ENCODE measurements around the gene LRRC4C.

LRRC4C gene

DNA sequence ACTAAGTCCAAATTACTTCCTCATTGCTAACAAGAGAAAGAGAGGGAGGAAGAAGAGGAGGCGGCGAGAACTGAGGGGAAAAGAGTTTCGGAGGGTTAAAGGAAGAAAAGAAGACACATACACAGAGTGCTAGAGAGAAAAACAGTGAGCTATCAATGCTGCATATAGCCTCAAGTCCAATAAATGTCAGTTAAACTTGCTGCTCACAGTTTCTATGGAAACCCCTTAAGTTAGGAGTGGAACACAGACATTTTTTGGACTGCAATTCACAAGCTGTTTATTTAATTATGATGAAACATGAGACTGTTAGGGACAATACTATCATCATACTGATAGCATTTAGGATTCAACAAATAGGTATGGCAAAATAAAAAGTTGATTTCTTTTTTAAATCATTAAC lies 1320.4 kb downstream of the LRRC4C start:
- no peak for DNase-seq

DNA sequence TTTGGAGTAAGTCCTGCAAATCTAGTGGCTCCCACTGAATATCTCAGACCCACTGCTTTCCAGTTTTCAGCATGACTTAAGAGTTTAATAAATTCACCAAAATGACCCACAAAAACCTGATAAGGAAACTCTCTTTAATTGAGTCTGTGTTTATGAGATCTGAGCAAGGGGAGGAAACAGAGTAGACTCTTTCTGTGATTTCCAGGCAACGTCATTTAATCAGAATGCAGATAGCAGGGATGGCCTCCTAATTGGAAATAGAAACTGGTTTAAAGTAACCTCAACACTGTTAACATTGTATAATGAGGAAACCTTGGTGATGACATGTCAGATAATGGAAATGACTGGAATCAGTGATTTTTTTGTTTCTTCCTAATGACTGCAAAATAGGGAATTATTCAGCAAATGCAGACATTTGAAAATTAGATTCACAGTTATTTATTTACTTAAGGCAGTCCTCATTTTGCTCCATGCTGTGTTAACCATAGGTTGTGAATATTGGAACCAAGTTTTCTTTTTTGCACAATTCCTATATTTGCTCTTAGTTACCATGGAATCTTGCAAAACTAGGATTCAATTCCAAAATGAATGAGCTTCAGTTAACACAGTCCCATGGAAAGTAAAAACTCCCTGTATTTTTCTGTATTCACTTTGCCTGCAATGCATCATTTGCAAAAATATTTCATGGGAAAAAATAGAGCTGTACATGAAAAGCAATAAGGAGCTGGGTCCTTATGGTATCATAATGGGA lies 1324.5 kb downstream of the LRRC4C start:
- no peak for DNase-seq

GRCh38 chr11:40133498-40133897 lies 1326.0 kb downstream of the LRRC4C start:
- DNase-seq: no peak

GRCh38 chr11:40132912-40133311 lies 1326.5 kb downstream of the LRRC4C start:
- DNase-seq: no peak

DNA sequence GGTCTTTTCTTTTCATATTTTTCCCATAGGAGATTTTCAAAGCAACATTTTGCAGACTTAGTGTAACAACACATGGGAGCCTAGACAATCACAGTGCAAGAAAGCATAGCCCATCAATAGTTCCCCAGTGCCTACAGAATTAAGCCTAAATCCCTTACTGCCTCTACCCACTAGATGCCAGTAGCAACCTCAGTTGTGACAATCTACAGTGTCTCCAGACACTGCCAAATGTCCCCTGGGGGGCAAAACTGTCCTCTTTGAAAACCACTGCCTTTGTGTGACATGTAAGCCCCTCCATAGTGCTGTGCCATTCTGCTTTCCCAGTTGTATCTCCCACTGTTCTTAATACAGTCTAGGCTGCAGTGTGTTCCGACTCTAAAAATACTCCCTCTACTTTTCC lies 1329.0 kb downstream of the LRRC4C start:
- no peak for DNase-seq

DNA sequence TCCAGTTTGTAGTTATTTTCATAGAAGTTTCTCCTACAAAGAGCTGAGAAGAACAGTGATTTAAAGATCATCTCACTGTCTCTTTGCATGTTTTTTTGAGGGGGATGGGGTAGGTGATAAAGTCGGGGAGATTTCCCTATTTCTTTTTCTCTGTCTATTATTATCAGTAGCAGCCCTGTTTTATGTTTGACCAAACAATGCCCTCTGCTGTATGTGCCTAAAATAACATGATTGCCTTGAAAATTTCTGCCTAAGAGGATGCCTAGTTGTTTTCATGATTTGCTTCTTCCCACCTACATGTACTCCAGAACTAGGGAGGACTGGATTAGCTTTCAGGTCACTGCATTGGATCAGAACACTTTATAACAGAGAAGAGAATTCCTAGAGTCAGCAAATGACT lies 1330.2 kb downstream of the LRRC4C start:
- no peak for DNase-seq

GRCh38 chr11:40125054-40125453 lies 1334.4 kb downstream of the LRRC4C start:
- no peak for DNase-seq

DNA sequence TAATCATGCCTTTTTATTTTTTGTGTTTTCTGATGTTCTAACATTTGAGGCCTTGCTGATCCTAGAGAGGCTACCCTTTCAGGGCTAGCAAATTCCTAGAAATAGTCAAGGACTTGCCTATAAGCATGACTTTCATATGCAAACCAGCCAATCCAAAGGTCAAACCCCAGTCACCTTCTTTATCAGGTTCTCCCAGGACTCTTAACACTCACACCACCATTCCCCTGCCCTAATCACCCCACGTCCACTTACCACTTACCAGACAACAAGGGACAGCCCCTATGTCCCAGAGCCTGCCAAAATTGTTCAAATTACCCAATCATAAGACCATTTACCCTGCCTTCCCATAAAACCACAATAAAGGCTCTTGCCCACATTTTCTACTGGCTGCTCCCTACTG lies 1339.8 kb downstream of the LRRC4C start:
- no peak for DNase-seq

DNA sequence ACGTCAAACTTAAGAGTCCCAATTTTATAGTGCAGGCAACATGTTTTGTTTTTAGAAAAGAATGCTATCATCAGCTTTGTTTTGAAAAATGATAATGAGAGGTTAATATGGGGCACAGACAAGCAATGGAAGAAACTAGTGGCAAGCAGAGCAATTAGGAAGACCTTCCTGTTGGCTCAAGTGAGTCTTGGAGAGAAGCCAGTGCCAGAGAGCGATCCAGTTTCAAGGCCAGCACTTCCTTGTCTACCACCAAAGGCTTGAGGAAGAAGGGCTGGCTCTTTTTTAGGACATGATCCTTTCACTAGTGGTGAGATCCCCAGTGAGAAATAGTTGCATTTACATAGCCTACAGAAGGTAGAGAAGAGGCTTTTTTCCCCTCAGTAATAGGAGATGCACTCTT lies 1340.7 kb downstream of the LRRC4C start:
- no peak for DNase-seq

DNA sequence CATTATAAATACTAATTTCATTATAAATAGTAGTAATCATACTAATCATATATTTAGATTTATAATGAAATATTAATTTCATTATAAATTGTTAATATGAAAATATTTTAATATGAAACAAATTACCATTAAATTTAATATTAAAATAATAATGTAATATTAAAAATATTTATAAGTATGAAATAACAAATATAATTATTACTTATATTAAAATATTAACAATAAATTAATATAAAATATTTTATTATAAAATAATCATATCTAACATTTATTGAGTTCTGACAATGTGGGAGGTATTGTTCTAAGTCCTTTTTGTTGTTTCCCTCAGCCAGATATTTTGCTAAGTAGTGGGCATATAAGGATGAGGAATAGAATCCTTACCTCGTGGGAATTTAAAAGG lies 1341.4 kb downstream of the LRRC4C start:
- no peak for DNase-seq

- DNase-seq: no peak
Observed at GRCh38 chr11:40104941-40105550, 1354.4 kb downstream of the LRRC4C start.

DNA sequence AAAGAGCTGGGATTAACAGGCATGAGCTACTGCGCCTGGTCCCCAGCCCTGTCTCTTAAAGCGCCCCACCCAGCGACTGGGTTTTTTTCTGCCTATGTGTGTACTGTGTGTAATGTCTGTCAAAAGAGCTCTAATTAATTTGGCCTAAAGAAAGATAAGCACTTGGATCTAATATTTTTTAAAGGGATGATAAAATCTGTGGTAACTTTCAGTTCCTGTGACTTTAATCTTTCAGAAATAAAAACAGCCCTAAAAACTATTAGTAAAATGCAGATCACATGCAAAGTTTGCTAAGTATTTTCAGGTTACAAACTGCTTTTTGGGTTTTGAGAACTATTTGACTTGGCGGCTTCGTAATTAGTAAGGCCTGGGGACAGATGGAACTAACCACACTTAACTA lies 1358.7 kb downstream of the LRRC4C start:
- no peak for DNase-seq

DNA sequence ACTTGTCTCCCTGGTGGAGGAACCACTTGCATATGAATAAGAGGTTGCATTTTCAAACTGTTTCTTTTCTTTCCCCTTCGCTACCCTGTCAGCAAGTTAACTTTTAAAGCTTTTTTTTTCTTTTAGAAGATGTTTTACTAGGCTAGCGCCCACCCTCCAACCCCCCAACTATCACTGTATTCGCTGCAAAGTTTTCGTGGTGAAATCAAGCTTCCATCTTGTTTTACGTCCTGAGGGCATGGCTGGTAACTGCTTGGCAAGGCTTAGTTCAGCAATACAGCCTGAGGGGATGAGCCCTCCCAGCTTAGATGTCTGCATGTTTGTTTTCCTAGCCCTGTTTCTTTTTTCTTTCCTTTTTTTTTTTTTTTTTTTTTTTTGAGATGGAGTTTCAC lies 1359.3 kb downstream of the LRRC4C start:
- DNase-seq: no peak

GRCh38 chr11:40099426-40100161 lies 1359.9 kb downstream of the LRRC4C start:
- no peak for DNase-seq

DNA sequence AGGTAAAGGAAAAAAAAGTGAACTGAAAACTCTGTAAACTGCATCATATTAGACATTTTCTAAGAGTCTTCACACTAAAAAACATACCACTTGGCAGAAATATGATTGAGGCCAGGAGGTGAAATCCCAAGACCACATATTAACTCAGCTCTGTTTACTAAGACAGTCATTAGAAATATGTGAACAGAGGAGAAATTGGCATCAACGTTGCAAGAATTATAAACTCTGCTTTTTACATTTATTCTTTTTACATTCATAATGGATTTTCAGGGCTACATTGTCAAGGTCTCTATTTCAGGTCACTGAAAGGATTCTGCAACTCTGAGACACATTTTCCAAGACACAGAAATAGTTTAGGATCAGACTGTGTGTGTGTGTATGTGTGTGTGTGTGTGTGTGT lies 1364.0 kb downstream of the LRRC4C start:
- DNase-seq: no peak

DNA sequence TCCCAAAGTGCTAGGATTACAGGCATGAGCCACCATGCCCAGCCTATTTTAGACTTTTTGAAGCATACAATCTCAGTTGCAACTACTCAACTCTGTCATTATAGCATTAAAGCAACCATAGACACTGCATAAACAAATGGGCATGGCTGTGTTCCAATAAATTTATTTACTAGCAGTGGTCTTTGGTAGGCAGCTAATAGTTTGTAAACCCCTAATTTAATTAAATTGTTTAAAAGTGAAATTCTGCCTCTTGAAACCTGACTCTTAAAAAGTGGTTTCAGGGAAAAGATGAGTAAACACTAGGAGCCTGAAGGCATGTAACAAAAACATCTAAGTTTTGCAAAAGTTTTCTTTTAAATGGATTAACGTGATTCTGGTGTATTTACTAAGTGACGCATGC lies 1364.5 kb downstream of the LRRC4C start:
- DNase-seq: no peak

DNA sequence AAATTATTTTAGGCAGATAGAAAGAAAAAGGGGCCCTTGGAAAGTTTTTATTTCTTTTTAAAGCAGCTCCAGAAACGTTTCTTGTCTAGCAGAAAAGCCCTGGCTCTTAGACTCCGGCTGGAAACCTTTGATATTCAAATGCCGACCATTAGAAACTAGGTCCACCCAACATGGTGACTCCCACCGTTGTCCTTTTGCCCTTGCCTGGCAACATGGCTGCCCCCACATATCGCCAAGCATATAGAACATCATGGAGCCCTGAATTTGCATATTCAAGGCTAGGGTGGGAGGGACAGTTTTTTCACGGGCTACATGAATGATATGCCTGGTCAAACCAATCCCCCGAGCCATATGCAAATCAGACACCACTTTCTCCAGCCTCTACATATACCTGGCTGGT lies 1379.0 kb downstream of the LRRC4C start:
- DNase-seq: no peak
